GM19240 (cell line): ENCODE data around the gene CBR3.

ENCODE experiments used
- DNase-seq: peaks from one replicate; pipeline ENCODE4 v3.0.0; 2011; ENCODE audit warnings: low spot score; ENCODE audit not compliant: insufficient read length

CBR3 gene

GRCh38 chr21:36155603-36156338 lies 20.9 kb downstream of the CBR3 start:
- DNase-seq = no peak

- peak; percentile 92 for DNase-seq
These were observed 21.5 kb downstream of the CBR3 start for GRCh38 chr21:36156339-36156814.

DNA sequence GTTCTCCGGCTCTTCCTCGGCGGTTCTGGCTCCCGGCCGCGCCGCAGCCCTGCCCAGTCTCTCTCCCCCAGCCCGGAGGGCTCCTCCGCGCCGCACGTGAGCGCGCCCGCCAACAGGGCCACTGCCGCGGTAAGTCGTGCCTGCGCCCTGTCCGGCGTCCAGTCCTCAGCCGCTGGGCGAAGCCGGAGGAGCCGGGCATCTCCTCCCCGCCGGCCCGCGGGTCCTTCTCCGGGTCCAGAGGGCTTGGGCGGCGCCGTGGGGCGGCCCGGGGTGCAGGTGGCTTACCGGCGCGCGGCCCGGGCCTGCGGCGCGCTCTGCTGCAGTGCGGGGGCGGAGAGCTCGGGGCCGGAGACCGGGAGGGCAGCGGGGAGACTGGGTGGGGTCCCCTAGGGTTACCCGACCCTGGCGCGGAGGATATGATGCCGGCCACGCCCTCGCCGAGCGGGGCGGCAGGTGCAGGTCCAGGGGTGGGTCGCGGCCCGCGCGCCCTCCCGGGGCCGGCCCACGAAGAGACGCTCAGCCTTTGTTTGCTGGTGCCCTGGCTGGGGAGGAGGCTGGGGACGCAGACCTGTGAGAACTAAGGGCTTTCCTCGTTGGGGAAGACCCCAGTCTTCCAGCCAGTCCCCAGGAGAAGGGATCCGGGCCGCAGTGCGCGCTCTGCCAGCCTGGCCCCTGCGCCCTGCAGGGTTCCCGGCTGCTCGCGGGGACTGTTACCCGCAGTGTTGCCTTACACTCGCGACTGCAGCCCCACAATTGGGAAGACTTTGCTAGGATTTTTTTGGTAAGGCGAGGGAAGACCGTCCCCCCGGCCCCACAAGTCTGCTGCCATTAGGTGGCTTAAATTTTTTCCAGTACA lies 22.2 kb downstream of the CBR3 start, which contains the start of gene DOP1B:
DOP1B (plus strand) TSS at position 10 of the 856 bp plus-strand sequence. CDS start 7,910 bp downstream, outside the sequence.
- DNase-seq = no peak

DNA sequence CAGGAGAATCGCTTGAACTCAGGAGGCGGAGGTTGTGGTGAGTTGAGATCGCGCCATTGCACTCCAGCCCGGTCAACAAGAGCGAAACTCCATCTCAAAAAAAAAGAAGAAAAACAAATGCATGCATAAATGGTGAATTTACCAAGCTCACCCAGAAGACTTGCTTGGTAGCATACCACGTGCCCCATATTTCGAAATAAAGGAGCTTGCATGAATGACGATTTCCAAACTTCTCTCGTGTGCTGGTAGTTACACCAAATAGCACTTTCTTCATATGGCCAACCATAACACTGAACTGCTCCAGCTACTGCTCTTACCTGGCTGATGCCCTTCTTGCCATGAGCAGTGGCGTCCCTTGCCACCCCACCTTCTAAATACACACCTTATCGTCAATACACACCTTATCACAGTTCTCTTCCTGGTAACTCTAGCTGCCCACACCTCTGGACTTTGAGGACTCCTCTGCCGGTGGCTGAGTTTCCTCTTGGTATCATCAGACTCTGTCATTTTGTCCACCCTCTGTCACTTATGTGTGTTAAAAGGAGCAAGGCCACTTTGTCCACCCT lies 24.6 kb downstream of the CBR3 start:
- DNase-seq = no peak

- DNase-seq = no peak
These were observed 25.9 kb downstream of the CBR3 start for GRCh38 chr21:36160850-36161178.

- DNase-seq = no peak
These were observed 27.8 kb downstream of the CBR3 start for GRCh38 chr21:36162631-36163030.

DNA sequence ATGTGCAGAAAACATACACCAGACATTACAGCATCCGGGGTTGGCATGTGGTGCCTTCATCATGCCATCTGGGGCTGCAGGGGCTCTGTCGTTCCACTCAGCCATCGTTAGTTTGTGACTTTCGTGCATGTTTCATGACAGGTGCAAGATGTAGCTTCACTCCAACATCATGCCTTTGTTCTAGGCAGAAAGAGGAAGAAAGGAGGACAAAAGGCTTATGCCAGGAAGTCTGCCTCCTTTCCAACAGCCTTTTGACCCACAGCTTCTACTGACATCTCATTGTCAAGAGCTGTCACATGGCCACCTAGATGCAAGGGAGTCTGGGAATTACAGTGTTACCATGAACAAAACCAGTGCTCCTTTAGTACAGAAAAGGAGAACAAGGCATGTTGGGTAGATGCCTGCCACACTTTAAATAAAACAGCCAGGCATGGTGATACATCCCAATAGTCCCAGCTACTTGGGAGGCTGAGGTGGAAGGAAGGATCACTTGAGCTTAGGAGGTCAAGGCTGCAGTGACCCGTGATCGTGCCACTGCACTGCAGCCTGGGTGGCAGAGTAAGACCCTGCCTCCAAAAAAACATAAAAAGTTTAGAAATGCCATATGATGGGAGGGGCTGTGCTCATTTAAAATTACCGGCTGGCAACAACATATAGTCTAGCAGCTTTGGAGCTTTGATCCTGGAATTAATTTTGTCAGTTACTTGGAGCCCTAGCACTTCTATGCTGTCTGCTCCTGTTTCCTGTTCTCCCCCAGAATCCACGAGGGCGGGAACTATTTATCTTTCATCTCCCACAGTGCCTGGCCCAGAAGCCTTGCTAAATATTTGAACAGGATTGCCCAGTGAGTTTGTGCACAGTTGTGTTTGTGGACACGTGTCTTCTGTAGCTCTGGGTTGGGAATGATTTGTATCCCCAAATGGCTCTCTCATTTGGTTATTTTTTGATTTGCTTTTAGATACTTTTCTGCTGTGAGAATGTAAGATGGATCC lies 29.2 kb downstream of the CBR3 start:
- no peak for DNase-seq

DNA sequence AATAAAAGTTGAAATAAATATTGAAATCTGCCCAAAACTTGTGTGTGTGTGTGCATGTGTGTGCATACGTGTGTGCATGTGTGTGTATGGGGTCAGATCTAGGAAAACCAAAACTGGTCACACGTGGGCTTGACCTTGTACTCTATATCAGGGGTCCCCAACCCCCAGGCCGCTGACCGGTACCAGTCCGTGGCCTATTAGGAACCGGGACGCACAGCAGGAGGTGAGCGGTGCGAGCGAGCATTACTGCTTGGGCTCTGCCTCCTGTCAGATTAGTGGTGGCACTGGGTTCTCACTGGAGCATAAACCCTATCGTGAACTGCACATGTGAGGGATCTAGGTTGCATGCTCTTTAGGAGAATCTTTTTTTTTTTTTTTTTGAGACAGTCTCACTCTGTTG lies 30.5 kb downstream of the CBR3 start:
- DNase-seq = no peak

DNA sequence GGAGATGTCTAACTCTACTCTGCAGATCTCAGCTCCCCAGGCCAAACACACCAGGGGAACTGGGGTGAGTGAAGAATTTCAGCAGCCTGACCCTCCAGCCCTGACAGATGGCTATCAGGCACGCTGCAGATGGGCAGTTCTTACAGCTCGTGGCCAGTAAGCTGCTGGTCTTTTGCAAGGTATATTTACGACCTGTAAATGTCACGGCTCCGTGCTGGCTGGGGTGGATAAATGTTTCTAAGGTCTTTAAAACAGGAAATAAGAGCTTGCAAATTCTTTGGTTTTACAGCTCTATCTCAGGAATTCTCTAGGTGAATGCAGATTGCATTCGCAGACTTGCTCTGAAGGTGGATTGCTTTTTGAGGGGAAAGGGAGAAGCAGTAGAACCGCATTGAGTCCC lies 31.8 kb downstream of the CBR3 start:
- no peak for DNase-seq

DNA sequence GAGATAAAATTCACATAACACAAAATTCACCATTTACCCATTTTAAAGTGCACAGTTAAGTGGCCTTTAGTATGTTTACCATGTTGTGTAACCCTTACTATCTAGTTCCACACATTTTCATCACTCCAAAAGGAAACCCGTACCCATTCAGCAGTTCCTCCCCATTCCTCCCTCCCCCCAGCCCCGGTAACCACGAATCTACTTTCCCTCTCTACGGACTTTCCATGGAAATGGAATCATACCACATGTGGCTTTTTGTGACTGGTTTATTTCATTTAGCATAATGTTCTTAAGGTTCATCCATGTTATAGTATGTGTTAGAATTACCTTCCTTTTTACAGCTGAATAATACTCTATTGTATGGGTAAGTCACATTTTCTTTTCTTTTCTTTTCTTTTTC lies 32.7 kb downstream of the CBR3 start:
- DNase-seq = no peak

DNA sequence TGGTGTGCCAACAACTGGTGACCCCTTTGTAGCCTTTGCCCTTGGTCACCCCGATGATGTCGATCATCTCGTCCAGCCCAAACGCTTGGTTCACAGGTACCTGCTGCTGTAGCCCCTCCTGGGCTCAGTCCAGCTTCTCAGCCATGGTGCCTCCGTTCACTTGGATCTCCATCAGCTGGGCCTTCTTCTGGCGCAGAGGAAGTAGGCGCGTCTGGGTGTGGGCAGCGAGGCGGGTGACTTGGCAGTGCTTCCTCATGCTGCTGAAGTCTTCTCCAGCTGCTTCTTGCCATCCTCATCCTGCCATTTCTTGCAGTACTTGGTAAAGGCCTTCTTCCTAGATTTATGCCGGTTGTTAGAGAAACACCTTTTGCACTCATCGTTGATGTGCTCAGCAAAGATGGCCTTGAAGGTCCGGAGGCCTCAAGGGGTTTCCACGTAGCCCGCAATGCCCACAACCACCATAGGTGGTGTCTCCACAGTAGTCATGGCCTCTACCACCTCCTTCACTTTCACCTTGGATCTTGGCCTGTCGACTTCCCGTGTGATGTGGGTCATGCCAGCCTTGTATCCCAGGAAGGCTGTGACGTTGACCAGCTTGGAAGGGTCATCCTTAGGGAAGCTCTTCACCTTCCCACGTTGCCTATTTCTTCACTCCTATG lies 34.7 kb downstream of the CBR3 start:
- no peak for DNase-seq

DNA sequence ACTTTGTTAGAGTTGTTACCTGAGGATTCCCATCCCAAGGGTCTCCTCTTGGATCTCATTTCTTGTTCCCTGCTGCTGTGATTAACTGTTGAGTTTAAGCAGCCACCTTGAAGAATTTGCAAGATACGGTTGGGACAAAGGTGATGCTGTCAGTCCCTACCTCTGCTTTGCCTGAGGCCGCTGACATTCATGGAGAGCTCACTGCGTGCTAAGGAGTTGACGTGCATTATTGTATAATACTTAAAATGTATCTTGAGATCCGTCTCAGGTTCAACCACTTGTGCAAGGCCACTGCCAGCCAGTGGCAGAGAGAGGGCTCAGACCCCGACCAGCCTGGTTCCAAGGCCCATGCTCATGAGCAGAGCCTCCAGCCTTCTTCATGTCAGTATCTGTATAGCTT lies 35.9 kb downstream of the CBR3 start:
- DNase-seq = no peak

DNA sequence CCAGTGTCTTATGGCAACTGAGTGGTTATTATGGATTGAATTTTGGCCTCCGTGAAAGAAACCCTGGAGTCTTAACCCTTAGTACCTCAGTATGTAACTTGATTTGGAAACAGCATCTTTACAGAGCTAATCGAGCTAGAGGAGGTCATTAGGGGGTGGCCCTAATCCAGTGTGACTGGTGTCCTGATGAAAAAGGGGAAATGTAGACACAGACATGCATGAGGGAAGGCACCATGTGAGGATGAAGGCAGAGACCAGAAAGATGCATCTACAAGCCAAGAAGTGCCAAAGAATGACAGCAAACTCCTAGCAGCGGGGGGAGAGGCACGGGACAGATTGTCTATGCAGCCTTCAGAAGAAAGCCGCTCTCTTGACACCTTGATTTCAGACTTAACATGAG lies 36.5 kb downstream of the CBR3 start:
- no peak for DNase-seq

DNA sequence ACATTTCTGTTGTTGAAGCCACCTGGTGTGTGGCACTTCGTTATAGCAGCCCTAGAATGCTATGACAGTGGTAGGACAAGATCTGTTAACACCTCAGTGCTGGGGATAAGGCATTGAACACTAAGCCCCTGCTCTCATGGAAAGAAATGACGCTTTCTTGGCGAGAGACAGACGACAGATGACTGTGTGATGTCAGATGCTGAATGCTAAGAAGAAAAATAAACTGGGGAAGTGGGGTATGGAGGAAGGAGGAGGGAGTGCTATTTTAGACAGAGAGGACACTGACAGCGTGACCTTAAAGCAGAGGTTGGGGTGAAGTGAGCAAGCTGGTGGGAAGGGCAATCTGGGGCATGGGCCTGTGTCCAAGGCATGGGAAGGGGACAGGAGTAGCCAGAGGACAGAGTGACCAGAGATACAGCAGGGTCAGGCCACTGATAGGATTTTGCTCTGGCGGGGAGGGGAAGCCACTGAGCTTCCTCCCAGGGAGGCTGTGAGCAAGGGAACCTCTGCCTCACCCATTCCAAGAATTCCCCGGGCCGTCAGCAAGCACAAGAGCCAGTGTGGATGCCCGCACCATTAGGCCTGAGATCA lies 37.0 kb downstream of the CBR3 start:
- no peak for DNase-seq

DNA sequence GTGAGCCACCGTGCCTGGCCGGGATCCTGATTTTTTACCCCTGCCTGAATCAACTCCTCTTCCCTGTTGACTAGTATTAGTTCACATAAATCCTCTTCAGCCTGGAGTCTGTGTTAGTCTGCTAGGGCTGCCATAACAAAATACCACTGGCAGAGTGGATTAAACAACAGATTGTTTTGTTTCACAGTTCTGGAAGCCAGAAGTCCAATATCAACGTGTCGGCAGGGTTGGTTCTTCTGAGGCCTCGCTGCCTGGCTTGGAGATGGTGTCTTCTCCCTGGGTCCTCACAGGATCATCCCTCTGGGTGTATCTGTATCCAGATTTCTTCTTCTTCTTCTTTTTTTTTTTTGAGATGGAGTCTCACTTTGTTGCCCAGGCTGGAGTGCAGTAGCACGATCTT lies 39.9 kb downstream of the CBR3 start:
- no peak for DNase-seq

DNA sequence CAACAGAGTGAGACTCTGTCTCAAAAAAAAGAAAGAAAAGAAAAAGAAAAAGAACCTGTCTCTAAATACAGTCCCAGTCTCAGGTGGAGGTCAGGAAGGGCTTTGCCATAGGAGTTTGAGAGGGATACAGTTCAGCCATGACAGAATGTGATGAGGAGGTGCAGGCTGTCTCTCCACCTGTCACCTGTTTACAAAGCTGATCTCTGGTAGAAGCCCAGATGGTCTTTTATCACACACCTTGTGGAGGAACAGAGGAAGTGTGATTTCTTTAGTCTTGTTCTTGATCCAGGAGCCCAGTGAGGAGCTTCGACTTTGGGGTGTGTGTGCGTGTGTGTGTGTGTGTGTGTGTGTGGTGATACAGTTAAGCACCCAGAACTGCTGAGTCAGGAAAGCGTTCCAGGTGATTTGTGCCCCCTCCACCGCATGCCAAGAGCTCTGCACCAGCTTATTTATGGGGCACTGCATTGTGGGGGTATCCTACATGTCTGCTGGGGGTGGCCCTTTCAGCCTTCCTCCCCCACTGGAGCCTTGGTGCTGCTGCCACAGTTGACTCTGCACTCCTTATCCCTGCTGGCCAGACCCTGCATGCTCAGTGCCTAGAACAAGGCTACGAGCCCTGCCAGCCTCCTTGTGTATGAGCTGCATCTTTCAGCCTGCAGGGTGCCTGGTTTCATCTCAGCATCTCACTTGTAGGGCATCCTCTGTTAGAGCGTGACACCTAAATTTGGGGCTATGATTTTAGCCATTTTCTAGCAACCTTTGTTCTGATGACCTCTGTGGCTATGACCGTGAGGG lies 41.1 kb downstream of the CBR3 start:
- no peak for DNase-seq

GRCh38 chr21:36178349-36178748 lies 43.5 kb downstream of the CBR3 start:
- DNase-seq = no peak

- no peak for DNase-seq
These were observed 44.3 kb downstream of the CBR3 start for GRCh38 chr21:36179145-36179544.

DNA sequence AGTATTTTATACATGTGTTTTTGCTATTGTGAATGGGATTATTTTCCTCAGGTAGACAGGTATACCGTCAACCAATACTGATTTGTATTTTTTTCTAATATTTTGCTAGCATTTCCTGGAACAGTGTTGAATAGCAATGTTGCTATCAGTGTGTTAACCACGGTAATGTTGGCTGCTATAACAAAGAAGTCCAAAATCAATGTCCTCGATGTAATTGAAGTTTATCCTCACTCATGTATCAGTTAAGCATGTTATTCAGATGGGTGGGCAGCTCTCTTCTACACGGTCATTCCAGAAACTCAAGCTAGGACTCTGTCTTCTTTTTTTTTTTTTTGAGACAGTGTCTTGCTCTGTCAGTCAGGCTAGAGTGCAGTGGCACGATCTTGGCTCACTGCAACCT lies 46.1 kb downstream of the CBR3 start:
- DNase-seq = no peak
